ENCODE data around the gene CALHM2.
"Not testable (repeated sequence)": the region's sequence is repeated elsewhere in the genome, so short reads cannot be mapped to it uniquely, and the experiment has no call there.

CALHM2 gene, protein sequence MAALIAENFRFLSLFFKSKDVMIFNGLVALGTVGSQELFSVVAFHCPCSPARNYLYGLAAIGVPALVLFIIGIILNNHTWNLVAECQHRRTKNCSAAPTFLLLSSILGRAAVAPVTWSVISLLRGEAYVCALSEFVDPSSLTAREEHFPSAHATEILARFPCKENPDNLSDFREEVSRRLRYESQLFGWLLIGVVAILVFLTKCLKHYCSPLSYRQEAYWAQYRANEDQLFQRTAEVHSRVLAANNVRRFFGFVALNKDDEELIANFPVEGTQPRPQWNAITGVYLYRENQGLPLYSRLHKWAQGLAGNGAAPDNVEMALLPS

DNA sequence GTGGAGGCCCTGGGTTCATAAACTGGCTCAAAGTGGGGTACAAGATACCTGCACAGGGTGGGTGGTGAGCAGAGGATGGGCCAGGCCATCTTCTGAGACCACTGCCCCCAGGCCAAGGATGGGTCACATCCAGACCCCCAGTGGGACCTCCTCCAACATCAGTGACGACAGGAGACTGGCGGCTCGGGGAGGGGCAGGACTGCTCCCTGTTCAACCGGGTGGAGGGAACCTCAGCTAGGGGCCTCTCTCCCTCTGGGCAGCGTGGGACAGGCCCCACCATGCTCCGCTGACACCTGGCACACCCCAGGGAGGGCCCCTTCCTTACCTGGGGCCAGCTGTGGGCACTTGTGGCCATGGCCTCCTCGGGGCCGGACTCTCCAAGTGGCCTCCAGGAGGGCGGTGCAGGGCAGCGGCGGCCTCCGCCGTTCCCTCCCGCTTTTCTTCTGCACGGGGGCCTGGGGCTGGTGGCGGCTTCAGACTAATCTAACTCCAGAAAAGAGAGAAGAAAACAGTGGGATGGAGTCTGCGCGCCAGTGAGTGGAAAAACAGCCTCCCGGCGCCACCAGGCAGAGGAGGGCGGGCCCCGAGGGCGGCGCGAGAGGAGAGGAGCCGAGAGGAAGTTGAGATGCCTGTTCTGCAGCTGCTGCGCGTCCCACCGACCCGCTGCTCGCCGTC is at the start of gene CALHM2:
Gene CALHM2, minus strand, starts transcription at position 540 of the 675 bp plus-strand sequence. CDS start 2,429 bp downstream, outside the sequence.
- peak; percentile 12 for DNase-seq (ENCODE audit: low spot score)

- no peak for DNase-seq (ENCODE audit: low spot score)
Observed at GRCh38 chr10:103501186-103501585, 49.0 kb upstream of the CALHM2 start.

GRCh38 chr10:103500481-103500880 is 48.3 kb upstream of the CALHM2 start:
- DNase-seq (ENCODE audit: low spot score), result no peak

DNA sequence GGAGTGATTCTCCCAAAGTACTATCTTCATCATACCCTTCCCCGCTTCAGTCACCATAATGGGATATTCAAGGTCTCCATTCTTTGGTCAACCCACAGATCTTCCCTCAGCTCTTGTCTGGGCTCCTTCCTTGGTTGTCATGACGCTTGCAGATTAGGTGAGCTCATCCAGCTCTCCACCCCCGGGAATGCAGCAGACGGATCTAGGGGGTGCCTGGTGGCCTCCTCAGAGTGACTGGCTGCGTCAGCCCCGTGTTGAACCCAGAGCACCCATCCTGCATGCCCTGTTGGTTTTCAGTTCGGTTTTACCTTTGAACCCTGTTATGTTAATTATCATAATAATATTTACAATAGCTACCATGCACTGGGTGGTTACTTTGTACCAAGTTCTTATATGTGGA is 47.7 kb upstream of the CALHM2 start:
- DNase-seq (ENCODE audit: low spot score), result no peak

- DNase-seq (ENCODE audit: low spot score), result no peak
Observed at GRCh38 chr10:103498936-103499638, 46.9 kb upstream of the CALHM2 start.

GRCh38 chr10:103497161-103497915 is 45.2 kb upstream of the CALHM2 start:
- DNase-seq (ENCODE audit: low spot score), result no peak

DNA sequence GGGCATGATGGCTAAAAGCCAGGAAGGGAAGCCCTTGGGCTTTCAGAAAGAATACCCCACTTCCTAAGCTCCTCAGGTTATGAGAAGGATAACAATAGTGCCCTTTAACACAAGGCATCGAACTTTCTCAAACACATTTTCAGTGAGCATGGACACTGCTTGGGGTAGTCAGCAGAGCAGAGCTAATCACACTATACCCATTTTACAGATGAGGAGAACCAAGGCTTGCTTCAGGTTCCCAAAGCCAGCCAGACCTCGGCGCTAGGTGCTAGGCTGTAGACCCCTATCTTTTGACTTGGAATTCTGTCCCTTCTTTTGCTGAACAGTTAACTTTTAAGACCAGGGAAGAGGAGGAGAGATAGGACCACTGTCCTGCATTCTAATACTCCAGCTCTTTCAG is 43.2 kb upstream of the CALHM2 start:
- DNase-seq (ENCODE audit: low spot score), result no peak

GRCh38 chr10:103493916-103494877 is 42.0 kb upstream of the CALHM2 start:
- DNase-seq (ENCODE audit: low spot score), result no peak

GRCh38 chr10:103493362-103493915 is 41.3 kb upstream of the CALHM2 start, which contains the start of gene NEURL1:
NEURL1 (plus strand) TSS chr10:103493705; CDS start chr10:103494388, 683 bp downstream.
- DNase-seq (ENCODE audit: low spot score), result peak; percentile 8

- no peak for DNase-seq (ENCODE audit: low spot score)
Observed at GRCh38 chr10:103492655-103493261, 40.6 kb upstream of the CALHM2 start.

- DNase-seq (ENCODE audit: low spot score), result no peak
Observed at GRCh38 chr10:103491729-103492364, 39.7 kb upstream of the CALHM2 start.

- no peak for DNase-seq (ENCODE audit: low spot score)
Observed at GRCh38 chr10:103490986-103491314, 38.8 kb upstream of the CALHM2 start.

DNA sequence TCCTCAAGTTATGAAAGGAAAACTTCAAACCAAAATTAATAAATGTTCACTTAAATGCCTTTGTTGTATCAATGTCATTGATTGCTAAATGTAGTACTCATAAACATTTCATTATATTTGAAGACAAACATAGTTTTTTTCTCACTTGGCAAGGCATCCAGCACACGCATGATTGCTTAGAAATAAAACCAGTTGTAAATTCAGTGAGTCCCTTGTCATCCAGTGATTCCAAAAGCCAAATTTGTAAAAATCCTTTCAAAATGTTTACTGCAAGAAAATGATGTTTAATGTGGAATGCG is 35.2 kb upstream of the CALHM2 start:
- no peak for DNase-seq (ENCODE audit: low spot score)

DNA sequence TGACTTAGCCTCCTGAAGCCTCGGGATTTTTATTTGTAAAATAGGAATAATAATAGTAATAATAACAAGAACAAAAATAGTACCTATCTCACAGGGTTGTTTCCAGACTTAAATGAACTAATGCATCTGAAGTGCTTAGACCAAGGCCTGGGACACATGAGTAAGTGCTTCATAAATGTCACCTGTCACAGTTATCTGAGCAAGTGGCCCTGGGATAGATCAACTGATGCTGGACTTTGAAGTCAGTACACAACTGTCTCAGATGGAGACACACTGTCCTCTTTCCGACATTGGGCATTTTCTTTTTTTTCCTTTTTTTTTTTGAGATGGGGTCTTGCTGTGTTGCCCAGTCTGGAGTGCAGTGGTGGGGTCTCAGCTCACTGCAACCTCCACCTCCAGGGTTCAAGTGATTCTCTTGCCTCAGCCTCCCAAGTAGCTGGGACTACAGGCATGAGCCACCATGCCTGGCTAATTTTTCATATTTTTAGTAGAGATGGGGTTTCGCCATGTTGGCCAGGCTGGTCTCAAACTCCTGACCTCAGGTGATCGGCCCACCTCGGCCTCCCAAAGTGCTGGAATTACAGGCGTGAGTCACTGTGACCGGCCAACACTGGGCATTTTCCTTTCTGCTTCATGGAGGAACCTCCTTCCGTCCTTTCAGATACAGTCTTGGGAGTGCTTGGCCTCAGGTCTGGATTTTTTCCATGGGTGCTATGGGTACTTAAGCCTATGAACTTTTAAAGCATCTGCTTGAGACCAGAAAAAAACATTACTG is 34.7 kb upstream of the CALHM2 start:
- DNase-seq (ENCODE audit: low spot score), result not testable (repeated sequence)

DNA sequence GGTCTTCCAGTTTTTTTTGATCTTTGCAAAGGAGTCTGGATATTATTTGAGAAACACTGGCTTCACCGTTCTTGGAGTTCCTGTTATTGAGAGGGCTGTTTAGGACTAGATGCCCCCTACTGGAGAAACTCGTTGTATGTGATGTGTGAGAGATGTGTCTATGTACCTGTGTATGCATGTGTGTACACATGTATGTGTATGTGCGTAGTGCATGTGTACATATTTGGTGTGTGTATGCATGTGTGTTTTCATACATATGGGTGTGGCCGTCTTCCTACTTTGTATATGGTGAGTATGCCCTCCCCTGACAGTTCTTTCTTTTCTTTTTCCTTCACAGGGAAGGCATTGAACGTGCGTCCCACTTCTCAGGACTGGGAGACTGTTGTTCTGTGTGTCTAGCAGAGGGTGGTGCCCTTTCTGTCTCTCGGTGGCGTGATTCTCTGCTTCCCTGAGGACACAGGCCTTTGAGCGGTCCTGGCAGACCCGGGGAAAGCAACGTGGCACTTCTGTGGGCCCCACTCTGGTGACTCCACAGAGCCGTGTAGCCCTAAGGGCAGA is 29.9 kb upstream of the CALHM2 start:
- DNase-seq (ENCODE audit: low spot score), result peak; percentile 67

- DNase-seq (ENCODE audit: low spot score), result no peak
Observed at GRCh38 chr10:103480521-103480920, 28.4 kb upstream of the CALHM2 start.

- DNase-seq (ENCODE audit: low spot score), result no peak
Observed at GRCh38 chr10:103479135-103479534, 27.0 kb upstream of the CALHM2 start, which contains the start of gene CALHM3. CALHM3 (minus strand) TSS chr10:103479240; CDS start chr10:103479032, 208 bp downstream.

DNA sequence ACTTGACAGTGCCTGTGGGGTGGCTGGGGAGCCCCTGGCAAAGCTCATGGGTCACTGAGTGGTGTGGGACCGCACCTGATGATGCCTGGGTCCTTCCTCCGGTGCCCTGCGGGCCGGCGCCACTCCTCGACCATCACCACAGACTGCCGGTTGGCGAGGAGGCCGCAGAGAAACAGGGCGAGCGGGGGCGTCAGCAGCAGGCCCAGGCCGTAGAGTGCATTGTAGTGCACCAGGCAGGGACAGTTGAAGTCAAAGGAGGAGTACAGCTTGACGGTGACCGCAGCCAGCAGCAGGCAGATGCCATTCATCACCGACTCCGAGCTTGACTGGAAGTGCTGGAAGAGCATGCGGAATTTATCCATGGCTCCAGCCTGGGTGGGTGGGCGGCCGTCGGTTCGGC is 26.5 kb upstream of the CALHM2 start:
- no peak for DNase-seq (ENCODE audit: low spot score)
